KMS-11 (cell line): Measurements from ENCODE around the gene ARHGAP31.

Experiments used
- H2AFZ ChIP-seq: fragments of 200-600 bp; sonication (generic); 2 replicates; pipeline ENCODE4 v1.6.1; 2016; ENCODE audit warnings: antibody characterized with exemption, mixed run types, low read depth
- H3K27ac ChIP-seq: fragments of 200-600 bp; sonication (generic); 2 replicates; pipeline ENCODE4 v1.6.1; 2016; ENCODE audit warnings: mild to moderate bottlenecking, mixed run types
- H3K27me3 ChIP-seq: fragments of 200-600 bp; sonication (generic); 2 replicates; pipeline ENCODE4 v1.6.1; 2017; ENCODE audit warnings: mild to moderate bottlenecking, low read depth, mixed run types, moderate library complexity; ENCODE audit not compliant: insufficient read depth
- H3K36me3 ChIP-seq: fragments of 200-600 bp; sonication (generic); 2 replicates; pipeline ENCODE4 v1.6.1; 2017; ENCODE audit warnings: mild to moderate bottlenecking, mixed run types; ENCODE audit not compliant: insufficient read depth
- H3K4me1 ChIP-seq: fragments of 200-600 bp; sonication (generic); 2 replicates; pipeline ENCODE4 v1.6.1; 2016; ENCODE audit warnings: mild to moderate bottlenecking, low read depth, mixed run types; ENCODE audit not compliant: poor library complexity, severe bottlenecking
- H3K4me2 ChIP-seq: fragments of 200-600 bp; sonication (generic); 2 replicates; pipeline ENCODE4 v1.7.0; 2016; ENCODE audit warnings: mild to moderate bottlenecking, mixed run types
- H3K4me3 ChIP-seq: fragments of 200-600 bp; sonication (generic); IDR thresholded peaks from 2 replicates; pipeline ENCODE4 v1.6.1; 2017; ENCODE audit warnings: low read depth, low read length, mixed read lengths; ENCODE audit not compliant: insufficient read depth
- H3K79me2 ChIP-seq: fragments of 200-600 bp; sonication (generic); 2 replicates; pipeline ENCODE4 v1.6.1; 2016; ENCODE audit warnings: low read depth, mixed run types; ENCODE audit not compliant: insufficient read depth
- H3K9ac ChIP-seq: fragments of 200-600 bp; sonication (generic); 2 replicates; pipeline ENCODE4 v1.6.1; 2016; ENCODE audit warnings: mild to moderate bottlenecking, mixed run types
- H4K20me1 ChIP-seq: fragments of 200-600 bp; sonication (generic); 2 replicates; pipeline ENCODE4 v1.6.1; 2016; ENCODE audit warnings: mild to moderate bottlenecking, mixed run types; ENCODE audit not compliant: insufficient read depth
- CTCF ChIP-seq: fragments of 200-600 bp; sonication (generic); conservative IDR thresholded peaks from 2 replicates; pipeline ENCODE4 v1.6.1; 2017; ENCODE audit warnings: low read depth, mild to moderate bottlenecking, antibody characterized with exemption, low read length, moderate library complexity, mixed read lengths

Gene ARHGAP31

DNA sequence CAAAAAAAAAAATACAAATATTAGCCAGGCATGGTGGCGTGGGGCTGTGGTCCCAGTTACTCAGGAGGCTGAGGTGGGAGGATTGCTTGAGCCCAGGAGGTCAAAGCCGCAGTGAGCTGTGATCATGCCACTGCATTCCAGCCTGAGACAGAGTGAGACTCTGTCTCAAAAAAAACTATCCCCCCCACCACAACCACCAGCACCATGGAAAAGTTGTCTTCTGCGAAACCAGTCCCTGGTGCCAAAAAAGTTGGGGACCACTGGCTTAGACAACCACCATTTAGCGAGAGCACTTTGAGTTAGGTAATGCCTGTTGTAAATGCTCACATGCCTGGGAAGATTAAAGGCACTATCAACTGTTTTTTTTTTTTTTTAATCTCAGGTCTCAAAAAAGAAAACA is 15.4 kb downstream of the ARHGAP31 start:
- Histone ChIP-seq H3K36me3 (no peaks in the 10 kb centered on the region), H3K4me3 (no peak overlapping the region), H3K4me2 (no peak overlapping the region), H2AFZ (no peak overlapping the region), H3K27ac (no peak overlapping the region), H4K20me1 (no peaks in the 10 kb centered on the region), H3K27me3 (no peaks in the 10 kb centered on the region), H3K9ac (no peak overlapping the region), H3K79me2 (no peaks in the 10 kb centered on the region), H3K4me1 (no peaks in the 10 kb centered on the region)
- TF ChIP-seq CTCF, result no peak

GRCh38 chr3:119310071-119310470 is 15.9 kb downstream of the ARHGAP31 start:
- Histone ChIP-seq H2AFZ (no peak overlapping the region), H3K27me3 (no peaks in the 10 kb centered on the region), H3K36me3 (no peaks in the 10 kb centered on the region), H3K9ac (no peak overlapping the region), H3K4me1 (no peaks in the 10 kb centered on the region), H3K4me3 (no peak overlapping the region), H3K4me2 (no peak overlapping the region), H3K27ac (no peak overlapping the region), H3K79me2 (no peaks in the 10 kb centered on the region), H4K20me1 (no peaks in the 10 kb centered on the region)
- no peak for TF ChIP-seq CTCF

- no peak overlapping the region for H3K4me2 ChIP-seq
- H3K9ac ChIP-seq, result no peak overlapping the region
- no peak for TF ChIP-seq CTCF
- no peaks in the 10 kb centered on the region for H4K20me1 ChIP-seq
- no peak overlapping the region for H2AFZ ChIP-seq
- H3K27me3 ChIP-seq, result no peaks in the 10 kb centered on the region
- no peaks in the 10 kb centered on the region for H3K36me3 ChIP-seq
- no peak overlapping the region for H3K27ac ChIP-seq
- H3K4me3 ChIP-seq, result no peak overlapping the region
- no peaks in the 10 kb centered on the region for H3K79me2 ChIP-seq
- no peaks in the 10 kb centered on the region for H3K4me1 ChIP-seq
These were observed 17.1 kb downstream of the ARHGAP31 start for GRCh38 chr3:119311081-119311925.

- H3K36me3 ChIP-seq, result no peaks in the 10 kb centered on the region
- no peaks in the 10 kb centered on the region for H3K79me2 ChIP-seq
- no peaks in the 10 kb centered on the region for H3K4me1 ChIP-seq
- TF ChIP-seq CTCF, result no peak
- H3K27me3 ChIP-seq, result no peaks in the 10 kb centered on the region
- no peak overlapping the region for H3K27ac ChIP-seq
- no peak overlapping the region for H3K4me3 ChIP-seq
- no peak overlapping the region for H3K4me2 ChIP-seq
- no peak overlapping the region for H2AFZ ChIP-seq
- H3K9ac ChIP-seq, result no peak overlapping the region
- H4K20me1 ChIP-seq, result no peaks in the 10 kb centered on the region
These were observed 19.3 kb downstream of the ARHGAP31 start for GRCh38 chr3:119313461-119313860.
